Parathyroid adenoma (tissue), 2 donors: Measurements from ENCODE around the gene ANG.
A peak's percentile ranks its signal among the peaks of the same experiment; 100 is the strongest.

Experiments used
- H2AFZ ChIP-seq: fragments of 300-600 bp; sonication (generic); one replicate; pipeline ENCODE4 v1.7.0; 2017; ENCODE audit warnings: antibody characterized with exemption, mild to moderate bottlenecking
- H3K27ac ChIP-seq: fragments of 300-600 bp; sonication (generic); one replicate; pipeline ENCODE4 v1.7.0; 2017
- H3K27me3 ChIP-seq: fragments of 300-600 bp; sonication (generic); one replicate; pipeline ENCODE4 v1.7.0; 2017; ENCODE audit warnings: low read length; ENCODE audit not compliant: control insufficient read depth, insufficient read depth
- H3K36me3 ChIP-seq: fragments of 300-600 bp; sonication (generic); one replicate; pipeline ENCODE4 v1.7.0; 2017; ENCODE audit warnings: low read length; ENCODE audit not compliant: control insufficient read depth, insufficient read depth
- H3K4me1 ChIP-seq: fragments of 300-600 bp; sonication (generic); one replicate; pipeline ENCODE4 v1.7.0; 2017; ENCODE audit warnings: control low read depth
- H3K4me2 ChIP-seq: fragments of 300-600 bp; sonication (generic); one replicate; pipeline ENCODE4 v1.7.0; 2017; ENCODE audit warnings: low read length
- H3K4me3 ChIP-seq: fragments of 300-600 bp; sonication (generic); one replicate; pipeline ENCODE4 v1.7.0; 2017; ENCODE audit warnings: low read depth, low read length
- H3K79me2 ChIP-seq: fragments of 300-600 bp; sonication (generic); one replicate; pipeline ENCODE4 v1.7.0; 2017; ENCODE audit warnings: control low read depth
- H3K9ac ChIP-seq: fragments of 300-600 bp; sonication (generic); one replicate; pipeline ENCODE4 v1.7.0; 2017; ENCODE audit warnings: mild to moderate bottlenecking
- H3K9me3 ChIP-seq: fragments of 300-600 bp; sonication (generic); one replicate; pipeline ENCODE4 v1.7.0; 2017; ENCODE audit warnings: low read length; ENCODE audit not compliant: control insufficient read depth
- CTCF ChIP-seq: fragments of 300-600 bp; sonication (generic); IDR thresholded peaks from one replicate; pipeline ENCODE4 v1.7.0; 2017; ENCODE audit warnings: antibody characterized with exemption, mild to moderate bottlenecking
- donor health status: primary hyperparathyroidism.

ANG gene

GRCh38 chr14:20706657-20707355 lies 18.2 kb downstream of the ANG start:
- Histone ChIP-seq H3K4me3 (peak overlapping the region; percentile 1), H3K79me2 (no peaks in the 10 kb centered on the region), H3K4me1 (no peaks in the 10 kb centered on the region), H3K9me3 (no peaks in the 10 kb centered on the region), H3K27me3 (no peaks in the 10 kb centered on the region), H3K36me3 (no peaks in the 10 kb centered on the region), H2AFZ (no peak overlapping the region), H3K9ac (no peak overlapping the region), H3K27ac (no peak overlapping the region), H3K4me2 (no peak overlapping the region)
- no peak for TF ChIP-seq CTCF

- H3K36me3 ChIP-seq: no peaks in the 10 kb centered on the region
- H3K4me1 ChIP-seq: no peaks in the 10 kb centered on the region
- no peak overlapping the region for H3K27ac ChIP-seq
- TF ChIP-seq CTCF: no peak
- H2AFZ ChIP-seq: no peak overlapping the region
- H3K9ac ChIP-seq: no peak overlapping the region
- H3K79me2 ChIP-seq: no peaks in the 10 kb centered on the region
- H3K27me3 ChIP-seq: no peaks in the 10 kb centered on the region
- H3K4me2 ChIP-seq: peak overlapping the region; percentile 37
- H3K9me3 ChIP-seq: no peaks in the 10 kb centered on the region
- peak overlapping the region; percentile 1 for H3K4me3 ChIP-seq
Observed at GRCh38 chr14:20707622-20708021, 19.1 kb downstream of the ANG start.

- Histone ChIP-seq H2AFZ (no peak overlapping the region), H3K9me3 (no peaks in the 10 kb centered on the region), H3K9ac (no peak overlapping the region), H3K4me2 (no peak overlapping the region), H3K79me2 (no peaks in the 10 kb centered on the region), H3K4me1 (no peaks in the 10 kb centered on the region), H3K36me3 (no peaks in the 10 kb centered on the region), H3K27ac (no peak overlapping the region), H3K27me3 (no peaks in the 10 kb centered on the region), H3K4me3 (no peak overlapping the region)
- no peak for TF ChIP-seq CTCF
Observed at GRCh38 chr14:20711261-20711660, 22.7 kb downstream of the ANG start.

GRCh38 chr14:20711685-20712084 lies 23.1 kb downstream of the ANG start:
- Histone ChIP-seq H3K27me3 (no peaks in the 10 kb centered on the region), H3K9me3 (no peaks in the 10 kb centered on the region), H2AFZ (no peak overlapping the region), H3K79me2 (no peaks in the 10 kb centered on the region), H3K27ac (no peak overlapping the region), H3K4me1 (no peaks in the 10 kb centered on the region), H3K4me3 (no peak overlapping the region), H3K4me2 (no peak overlapping the region), H3K9ac (no peak overlapping the region), H3K36me3 (no peaks in the 10 kb centered on the region)
- no peak for TF ChIP-seq CTCF

GRCh38 chr14:20712904-20713303 lies 24.3 kb downstream of the ANG start:
- Histone ChIP-seq H3K4me2 (no peak overlapping the region), H3K4me1 (no peaks in the 10 kb centered on the region), H3K9me3 (no peaks in the 10 kb centered on the region), H3K9ac (no peak overlapping the region), H3K4me3 (no peak overlapping the region), H3K79me2 (no peaks in the 10 kb centered on the region), H3K36me3 (no peaks in the 10 kb centered on the region), H3K27me3 (no peaks in the 10 kb centered on the region), H2AFZ (no peak overlapping the region), H3K27ac (no peak overlapping the region)
- no peak for TF ChIP-seq CTCF
